GM12801 (cell line): Measurements from ENCODE around the gene SH3BGRL2.

Source experiments
- CTCF ChIP-seq: IDR thresholded peaks from one replicate; pipeline ENCODE4 v1.5.1; 2011; ENCODE audit warnings: control low read depth; ENCODE audit not compliant: insufficient read length; ENCODE audit errors: extremely low read depth

Gene SH3BGRL2

DNA sequence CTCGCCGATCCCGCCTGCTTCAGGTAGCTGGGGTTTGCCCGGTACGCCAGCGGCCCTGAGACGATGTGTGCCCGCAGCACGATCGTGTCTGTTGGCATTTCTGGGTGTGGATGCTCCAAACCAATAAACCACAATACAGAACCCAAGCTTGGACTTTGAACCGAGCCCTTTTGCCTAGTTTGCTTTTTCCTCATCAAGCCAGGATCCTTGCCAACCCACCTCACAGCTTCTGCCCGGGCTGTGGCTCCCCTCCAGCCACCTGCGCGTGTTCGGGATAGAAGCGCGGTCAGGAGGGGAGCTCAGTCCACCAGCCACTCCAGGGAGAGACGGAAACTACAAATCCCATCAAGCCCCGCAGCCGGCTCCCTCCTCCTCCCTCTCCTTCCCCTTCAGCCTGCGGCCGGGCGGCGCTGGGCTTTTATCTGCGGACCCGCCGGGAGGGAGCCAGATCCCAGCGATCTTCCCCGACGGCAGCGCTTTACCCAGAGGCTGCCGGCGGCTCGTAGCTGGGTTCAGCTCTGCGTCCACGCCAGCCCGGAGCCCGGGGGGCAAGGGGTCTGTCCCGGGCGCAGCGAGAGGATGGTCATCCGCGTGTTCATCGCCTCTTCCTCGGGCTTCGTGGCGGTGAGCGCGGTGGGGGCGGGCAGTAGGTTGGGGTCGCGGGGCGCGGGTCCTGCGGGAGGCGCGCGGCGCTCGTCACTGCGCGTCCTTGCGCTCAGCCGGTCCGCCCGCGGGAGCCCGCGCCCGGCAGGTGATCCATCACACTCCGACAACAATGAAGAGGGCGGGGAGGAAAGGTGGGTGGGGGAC, at the start of gene SH3BGRL2:
Gene SH3BGRL2, plus strand, starts transcription at position 447 of the 810 bp plus-strand sequence. Its CDS starts 133 bp downstream, at position 580.
- no peak for TF ChIP-seq CTCF

DNA sequence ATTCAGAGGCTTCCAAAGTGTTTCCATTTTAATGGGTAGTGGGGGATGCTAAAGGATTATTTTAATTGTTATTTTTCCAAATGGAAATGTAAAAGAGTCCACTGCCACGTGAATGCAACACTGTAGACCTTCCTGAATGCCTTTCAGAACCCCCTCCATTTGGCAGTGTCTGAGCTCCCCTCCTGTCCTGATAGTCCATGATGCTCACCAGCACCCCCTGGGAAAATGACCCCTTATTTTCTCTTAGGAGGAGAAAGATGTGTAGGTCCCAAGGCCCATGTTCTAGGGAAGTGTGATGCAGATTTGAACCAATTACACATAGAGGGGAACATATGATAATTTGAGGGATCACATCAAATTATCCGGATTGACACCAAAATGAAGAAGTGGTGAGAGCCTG, 46.8 kb upstream of the SH3BGRL2 start:
- TF ChIP-seq CTCF: no peak

GRCh38 chr6:79586548-79586947, 44.6 kb upstream of the SH3BGRL2 start:
- TF ChIP-seq CTCF: no peak

GRCh38 chr6:79589701-79590100, 41.4 kb upstream of the SH3BGRL2 start:
- TF ChIP-seq CTCF: no peak

DNA sequence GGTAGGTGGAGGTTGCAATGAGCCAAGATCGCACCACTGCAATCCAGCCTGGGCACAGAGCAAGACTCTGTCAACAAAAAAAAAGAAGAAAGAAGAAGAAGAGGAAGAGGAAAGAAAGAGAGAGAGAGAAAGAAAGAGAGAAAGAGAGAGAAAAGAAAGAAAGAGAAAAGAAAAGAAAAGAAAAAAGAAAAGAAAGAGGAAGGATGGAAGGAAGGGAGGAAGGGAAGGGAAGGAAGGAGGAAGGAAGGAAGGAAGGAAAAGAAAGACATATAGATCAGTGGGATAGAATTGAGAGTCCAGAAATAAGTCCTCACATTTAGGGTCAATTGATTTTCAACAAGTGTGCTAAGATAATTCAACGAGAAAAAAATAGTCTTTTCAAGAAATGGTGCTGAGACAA, 34.0 kb upstream of the SH3BGRL2 start:
- no peak for TF ChIP-seq CTCF

GRCh38 chr6:79598012-79598411, 33.1 kb upstream of the SH3BGRL2 start:
- no peak for TF ChIP-seq CTCF

DNA sequence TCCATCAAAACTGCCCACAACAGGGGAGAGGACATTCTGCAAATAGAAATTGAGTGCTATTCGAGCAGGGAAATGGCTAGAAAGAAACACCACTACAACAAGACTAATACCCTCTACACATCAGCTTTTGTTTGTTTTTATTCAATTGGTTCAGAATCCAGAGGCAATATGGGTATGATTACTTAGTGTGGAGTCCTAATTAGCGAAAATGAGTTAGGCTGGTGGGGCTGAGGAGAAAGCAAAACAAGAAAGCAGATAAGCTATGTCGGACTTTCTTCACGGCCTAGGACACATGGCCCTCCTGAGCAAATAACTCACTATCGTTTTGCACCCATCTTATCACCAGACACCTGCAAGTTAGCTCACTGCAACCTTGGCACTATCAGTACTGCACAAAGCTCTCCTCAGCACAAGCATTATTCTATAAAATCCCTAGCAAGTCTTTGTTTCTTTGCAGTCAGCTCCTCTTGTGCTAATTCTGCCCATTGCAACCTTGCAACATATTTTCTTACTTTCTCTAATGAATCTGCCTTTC, 31.3 kb upstream of the SH3BGRL2 start:
- TF ChIP-seq CTCF: no peak
